Measurements from ENCODE around the gene TPT1.

The TPT1 gene

DNA sequence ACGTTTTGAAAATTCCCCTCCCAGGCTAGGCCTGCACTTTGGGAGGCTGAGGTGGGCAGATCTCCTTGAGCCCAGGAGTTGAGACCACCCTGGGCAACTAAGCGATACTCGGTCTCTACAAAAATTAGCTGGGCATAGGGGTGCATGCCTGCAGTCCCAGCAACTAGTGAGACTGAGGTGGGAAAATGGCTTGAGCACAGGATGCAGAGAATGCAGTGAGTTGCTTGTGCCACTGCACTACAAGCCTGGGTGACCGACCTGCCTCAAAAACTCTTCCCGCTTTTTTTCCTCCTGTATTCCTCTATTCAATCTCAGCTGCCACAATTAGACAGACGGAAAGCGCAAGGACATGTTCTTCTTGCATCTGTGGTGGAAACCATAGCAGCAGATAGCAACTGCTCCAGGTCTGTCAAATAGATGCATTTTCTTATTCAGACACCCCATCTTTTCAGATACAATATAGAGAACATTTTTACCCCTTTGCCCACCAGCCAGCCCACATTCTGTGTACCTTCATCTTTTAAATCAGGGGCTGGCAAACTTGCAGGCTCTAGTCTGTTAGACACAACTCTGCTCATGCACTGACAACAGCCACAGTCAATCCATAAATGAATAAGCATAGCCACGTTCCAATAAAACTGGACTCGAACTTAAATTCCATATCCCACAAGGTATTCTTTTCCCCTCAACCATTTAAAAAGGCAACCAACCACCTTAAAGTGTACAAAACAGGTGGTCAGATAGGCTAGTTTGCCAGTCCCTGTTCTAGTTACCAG, 4.8 kb downstream of the TPT1 start:
- H3K4me3 ChIP-seq (ENCODE audit: low read depth, low read length) = no peak overlapping the region

DNA sequence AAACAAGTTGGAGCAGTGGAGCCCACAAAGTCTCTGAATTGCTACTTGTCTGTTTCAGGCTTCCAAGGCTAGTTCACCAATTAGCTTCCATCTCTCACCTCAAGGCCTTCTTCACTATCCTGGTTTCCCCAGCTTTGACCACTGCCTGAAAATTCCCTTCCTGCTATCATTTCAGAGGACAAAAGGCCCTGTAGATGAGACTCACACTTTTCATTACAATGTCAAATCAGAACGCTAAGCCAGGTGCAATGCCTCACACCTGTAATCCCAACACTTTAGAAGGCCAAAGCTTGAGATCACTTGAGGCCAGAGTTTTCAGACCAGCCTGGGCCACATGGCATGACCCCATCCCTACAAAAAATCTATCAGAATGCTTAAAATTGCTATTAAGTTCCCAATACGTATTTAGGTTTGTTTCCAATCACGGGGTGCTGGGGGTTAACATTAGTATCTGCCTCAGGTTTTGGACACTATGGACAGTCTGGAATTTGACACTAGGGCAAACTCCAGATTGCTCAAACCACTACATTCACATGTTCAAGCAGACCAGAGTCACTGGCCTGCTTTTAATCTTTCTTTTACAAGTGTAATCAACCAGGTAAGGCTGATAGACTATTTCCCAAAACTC, 5.5 kb downstream of the TPT1 start:
- no peak overlapping the region for H3K4me3 ChIP-seq (ENCODE audit: low read depth, low read length)

GRCh38 chr13:45333977-45334922, 6.7 kb downstream of the TPT1 start:
- no peak overlapping the region for H3K4me3 ChIP-seq (ENCODE audit: low read depth, low read length)

- H3K4me3 ChIP-seq (ENCODE audit: low read depth, low read length) = no peak overlapping the region
Measured at GRCh38 chr13:45333251-45333976, 7.6 kb downstream of the TPT1 start.

DNA sequence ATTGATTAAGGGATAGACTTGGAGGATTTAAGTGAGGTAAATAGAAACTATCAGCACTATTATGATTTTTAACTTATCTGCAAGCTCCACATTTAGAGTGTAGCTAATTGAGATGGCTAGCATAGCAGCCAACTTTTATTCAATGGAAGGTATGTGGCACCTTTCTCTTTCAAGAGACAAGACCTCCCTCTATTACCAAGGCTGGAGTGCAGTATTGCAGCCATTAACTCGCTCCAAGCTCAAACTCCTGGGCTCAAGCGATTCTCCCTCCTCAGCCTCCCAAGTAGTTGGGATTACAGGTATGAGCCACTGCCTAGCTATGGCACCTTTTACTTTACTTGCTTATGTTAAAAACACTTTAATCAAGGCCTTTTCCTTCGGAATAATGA, 8.2 kb downstream of the TPT1 start:
- no peak overlapping the region for H3K4me3 ChIP-seq (ENCODE audit: low read depth, low read length)

DNA sequence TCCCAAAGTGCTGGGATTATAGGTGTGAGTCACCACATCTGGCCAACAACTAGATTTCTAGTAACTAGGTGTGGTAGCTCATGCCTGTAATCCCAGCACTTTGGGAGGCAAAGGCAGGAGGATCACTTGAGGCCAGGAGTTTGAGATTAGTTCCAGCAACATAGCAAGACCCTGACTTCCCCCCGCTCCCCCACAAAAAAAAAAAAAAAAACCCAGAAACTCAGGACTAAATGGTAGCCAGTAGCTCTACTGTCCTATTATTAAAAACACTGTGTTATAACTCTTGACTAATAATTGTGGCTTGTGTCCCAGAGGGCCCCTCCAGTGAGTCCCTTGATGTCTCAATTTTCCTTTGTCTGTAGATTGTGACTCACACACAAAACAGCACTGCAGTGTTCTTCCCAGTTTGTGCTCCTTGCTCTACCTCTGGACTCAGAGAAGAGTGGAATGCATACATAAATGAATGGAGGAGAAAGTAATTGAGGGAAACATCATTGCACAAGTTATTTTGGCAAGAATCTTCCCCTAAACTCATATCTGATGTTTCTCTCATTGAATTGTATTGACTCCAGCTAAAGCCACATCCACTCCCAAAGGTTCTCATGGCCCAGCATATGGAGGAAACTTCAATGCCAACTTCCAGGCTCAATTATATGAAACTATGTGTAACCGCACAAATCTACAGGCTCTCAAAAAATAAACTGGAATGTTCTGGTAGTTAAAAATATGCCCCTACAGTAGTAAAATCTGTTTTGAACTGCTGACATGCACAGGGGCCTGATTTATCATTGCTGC, 8.8 kb downstream of the TPT1 start:
- H3K4me3 ChIP-seq (ENCODE audit: low read depth, low read length) = no peak overlapping the region

GRCh38 chr13:45331692-45332035, 9.3 kb downstream of the TPT1 start:
- H3K4me3 ChIP-seq (ENCODE audit: low read depth, low read length) = no peak overlapping the region

DNA sequence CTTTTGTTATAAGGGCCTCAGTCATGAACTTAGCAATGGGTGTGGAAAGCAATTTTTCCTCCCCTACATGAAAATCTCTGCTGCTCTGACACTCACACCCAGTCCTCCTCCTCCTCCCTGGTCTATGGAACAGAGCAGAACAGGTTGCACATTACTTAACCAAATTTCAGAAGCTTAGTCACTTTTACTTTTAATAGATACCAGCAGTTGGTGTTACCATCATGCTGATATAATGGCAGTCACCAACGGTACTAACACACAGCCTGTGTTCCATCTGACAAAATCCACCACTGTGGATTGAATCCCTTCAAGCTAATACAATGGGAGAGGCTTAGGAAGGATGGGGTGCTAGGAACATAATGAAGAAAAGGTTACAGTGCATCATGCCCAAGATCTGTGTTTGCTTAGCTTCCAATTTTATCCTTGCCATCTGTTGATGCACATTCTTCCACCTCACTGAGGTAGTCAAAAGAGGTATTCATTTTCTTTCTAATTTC, 9.8 kb downstream of the TPT1 start:
- no peak overlapping the region for H3K4me3 ChIP-seq (ENCODE audit: low read depth, low read length)

DNA sequence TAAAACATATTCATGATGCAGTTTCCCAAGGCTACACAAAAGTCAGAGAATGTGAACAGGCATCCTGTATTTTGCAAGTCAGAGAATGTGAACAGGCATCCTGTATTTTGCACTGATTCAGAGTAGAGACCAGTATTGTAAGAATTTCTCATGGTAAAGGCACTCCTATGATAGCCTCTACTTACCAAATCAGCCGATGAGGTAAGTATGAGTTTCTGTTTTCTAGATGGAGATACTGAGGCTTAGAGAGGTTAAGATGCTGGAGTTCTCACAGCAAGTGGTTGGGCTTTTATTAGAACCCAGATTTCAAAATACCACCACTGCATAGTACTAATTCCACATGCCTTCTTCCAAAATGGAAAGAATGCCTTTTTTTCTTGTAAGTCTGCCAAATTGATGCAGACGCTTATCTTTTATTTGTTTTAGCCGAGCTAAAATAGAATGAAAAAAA, 12.3 kb downstream of the TPT1 start:
- no peak overlapping the region for H3K4me3 ChIP-seq (ENCODE audit: low read depth, low read length)

DNA sequence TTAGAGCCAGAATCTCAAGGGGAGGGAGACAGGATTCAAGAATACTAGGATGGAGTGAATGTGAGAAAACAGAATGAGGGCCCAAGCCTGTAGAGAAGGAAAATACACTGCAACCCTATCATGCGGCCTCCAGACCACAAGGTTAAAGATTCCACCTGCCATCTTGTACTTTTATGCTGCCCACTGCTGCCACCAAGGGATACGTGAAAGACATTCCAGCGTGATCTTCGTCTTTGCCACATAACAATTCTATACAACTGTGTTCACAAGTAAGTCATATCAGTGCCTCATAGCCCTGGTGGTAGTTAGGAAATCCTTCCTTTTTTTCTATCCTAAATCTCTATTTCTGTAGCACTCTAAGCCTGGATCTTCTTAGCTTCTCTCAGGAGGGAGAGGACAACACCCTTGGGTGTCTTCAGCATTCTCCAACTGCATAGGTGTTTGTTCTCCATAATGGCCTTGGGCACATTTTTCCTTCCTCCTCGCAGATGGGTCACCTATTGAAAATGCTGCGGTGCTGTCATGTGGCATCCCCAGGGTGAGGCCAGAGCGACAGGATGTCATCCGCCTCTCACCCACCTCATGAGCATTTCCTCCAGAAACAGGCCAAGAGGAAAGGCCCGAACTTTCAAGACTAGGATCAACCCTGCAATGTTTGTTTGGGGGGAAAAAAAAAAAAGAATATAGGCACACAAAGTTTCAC, 13.6 kb downstream of the TPT1 start:
- no peak overlapping the region for H3K4me3 ChIP-seq (ENCODE audit: low read depth, low read length)

- H3K4me3 ChIP-seq (ENCODE audit: low read depth, low read length) = no peak overlapping the region
Measured at GRCh38 chr13:45325806-45326205, 15.2 kb downstream of the TPT1 start.

DNA sequence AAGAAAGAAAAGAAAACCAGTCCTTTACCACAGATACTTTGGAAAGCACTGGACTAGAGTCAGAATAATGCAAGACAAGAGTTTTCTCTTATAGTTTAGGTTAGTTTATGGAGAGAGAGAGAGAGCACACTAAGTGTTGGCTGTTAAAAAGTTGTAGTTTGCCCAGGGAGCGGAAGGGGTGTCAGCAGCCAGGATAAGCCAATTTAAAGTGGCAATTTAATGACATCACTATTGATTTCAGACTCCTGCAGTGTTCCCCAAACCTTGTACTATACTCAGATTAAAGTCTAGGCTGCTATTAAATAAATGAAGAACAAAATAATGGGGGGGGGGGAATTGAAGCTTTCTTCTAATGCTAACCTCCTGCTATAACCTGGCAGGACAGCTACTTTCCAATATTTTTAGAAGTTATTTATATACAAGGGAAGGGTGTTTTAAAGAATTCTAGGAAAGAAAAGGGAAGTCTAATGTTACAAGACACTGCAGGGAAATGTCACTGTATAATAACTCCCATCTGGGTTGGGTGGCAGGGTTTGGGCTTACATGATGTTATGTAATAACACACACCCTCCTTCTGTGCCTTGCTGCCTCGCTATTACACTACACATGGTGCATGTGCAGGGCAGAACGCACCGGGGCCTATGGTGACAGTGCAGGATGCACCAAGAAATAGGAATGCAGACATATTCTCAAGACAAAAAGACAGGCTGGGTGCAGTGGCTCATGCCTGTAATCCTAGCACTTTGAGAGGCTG, 19.9 kb downstream of the TPT1 start:
- no peak overlapping the region for H3K4me3 ChIP-seq (ENCODE audit: low read depth, low read length)

DNA sequence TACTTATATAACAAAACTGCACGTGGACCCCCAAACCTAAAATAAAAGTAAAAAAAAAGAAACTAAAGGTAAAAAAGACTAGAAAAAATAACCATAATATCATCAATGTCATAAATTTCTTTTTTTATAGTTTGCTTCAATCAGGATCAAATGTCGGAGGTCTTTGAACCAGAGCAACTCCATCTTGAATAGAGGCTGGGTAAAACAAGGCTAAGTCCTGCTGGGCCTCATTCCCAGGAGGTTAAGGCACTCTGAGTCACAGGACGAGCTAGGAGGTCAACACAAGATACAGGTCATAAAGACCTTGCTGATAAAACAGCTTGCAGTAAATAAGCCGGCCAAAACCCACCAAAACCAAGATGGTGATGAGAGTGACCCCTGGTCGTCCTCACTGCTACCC, 24.0 kb downstream of the TPT1 start:
- no peak overlapping the region for H3K4me3 ChIP-seq (ENCODE audit: low read depth, low read length)

DNA sequence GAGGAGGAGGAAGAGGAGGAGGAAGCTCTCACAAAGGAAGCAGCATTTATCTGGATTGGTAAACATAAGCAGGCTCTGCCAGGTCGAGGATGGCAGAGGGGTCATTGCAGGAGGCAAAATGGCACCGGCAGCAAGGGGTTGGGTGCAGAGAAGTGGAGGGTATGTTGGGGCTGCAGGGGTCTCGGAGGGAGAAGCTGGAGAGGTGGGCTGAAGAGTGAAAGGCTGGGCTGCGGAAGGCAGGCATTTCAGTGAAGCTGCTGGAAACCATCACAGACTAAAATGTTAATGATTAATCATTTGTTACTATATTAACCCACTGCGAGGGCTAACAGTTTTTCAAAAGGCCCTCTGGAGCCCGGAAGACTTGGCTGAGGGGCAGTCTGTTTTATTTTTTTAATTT, 24.6 kb downstream of the TPT1 start:
- H3K4me3 ChIP-seq (ENCODE audit: low read depth, low read length) = no peak overlapping the region

GRCh38 chr13:45315520-45316167, 25.3 kb downstream of the TPT1 start:
- no peak overlapping the region for H3K4me3 ChIP-seq (ENCODE audit: low read depth, low read length)

- no peak overlapping the region for H3K4me3 ChIP-seq (ENCODE audit: low read depth, low read length)
Measured at GRCh38 chr13:45314822-45315221, 26.2 kb downstream of the TPT1 start.

GRCh38 chr13:45310341-45311131, 30.4 kb downstream of the TPT1 start:
- H3K4me3 ChIP-seq (ENCODE audit: low read depth, low read length) = peak overlapping the region; percentile 5

Data from iPS-11a (cell line).